Fibroblast of peridontal ligament (primary cell): ENCODE data around the gene PC.

ENCODE experiments used
- DNase-seq: peaks from one replicate; pipeline ENCODE4 v3.0.0-alpha.2; 2010; ENCODE audit errors: extremely low read depth

Gene PC

GRCh38 chr11:66854729-66855211, 103.4 kb downstream of the PC start:
- DNase-seq = no peak

- no peak for DNase-seq
Observed at GRCh38 chr11:66854231-66854661, 103.9 kb downstream of the PC start.

GRCh38 chr11:66853242-66854229, 104.6 kb downstream of the PC start:
- DNase-seq = no peak

- no peak for DNase-seq
Observed at GRCh38 chr11:66852466-66853241, 105.5 kb downstream of the PC start.

- DNase-seq = no peak
Observed at GRCh38 chr11:66851698-66852465, 106.3 kb downstream of the PC start.

GRCh38 chr11:66851239-66851596, 107.0 kb downstream of the PC start:
- no peak for DNase-seq

- DNase-seq = no peak
Observed at GRCh38 chr11:66850588-66851238, 107.5 kb downstream of the PC start.

GRCh38 chr11:66850235-66850587, 108.0 kb downstream of the PC start:
- no peak for DNase-seq

GRCh38 chr11:66849501-66850234, 108.5 kb downstream of the PC start:
- DNase-seq = no peak

- DNase-seq = no peak
Observed at GRCh38 chr11:66848671-66849500, 109.3 kb downstream of the PC start.

- no peak for DNase-seq
Observed at GRCh38 chr11:66847461-66848232, 110.5 kb downstream of the PC start.

GRCh38 chr11:66846671-66847091, 111.5 kb downstream of the PC start:
- DNase-seq = no peak

GRCh38 chr11:66845876-66846212, 112.3 kb downstream of the PC start:
- DNase-seq = no peak

GRCh38 chr11:66845143-66845875, 112.9 kb downstream of the PC start:
- no peak for DNase-seq

GRCh38 chr11:66844496-66845142, 113.6 kb downstream of the PC start:
- no peak for DNase-seq

- no peak for DNase-seq
Observed at GRCh38 chr11:66843776-66844495, 114.2 kb downstream of the PC start.
